Activated CD4-positive, alpha-beta T cell treated with anti-CD3 and anti-CD28 coated beads, Interleukin-10, Interleukin-2, amounts not matched to agents 100 ng/mL and 50 ng/mL, durations not matched to agents 16 hours and 8 hours (primary cell): ENCODE data around the gene ZDHHC14.

ENCODE experiments used
- DNase-seq: peaks from one replicate; pipeline ENCODE4 v3.0.0-alpha.2; 2020

ZDHHC14 gene

DNA sequence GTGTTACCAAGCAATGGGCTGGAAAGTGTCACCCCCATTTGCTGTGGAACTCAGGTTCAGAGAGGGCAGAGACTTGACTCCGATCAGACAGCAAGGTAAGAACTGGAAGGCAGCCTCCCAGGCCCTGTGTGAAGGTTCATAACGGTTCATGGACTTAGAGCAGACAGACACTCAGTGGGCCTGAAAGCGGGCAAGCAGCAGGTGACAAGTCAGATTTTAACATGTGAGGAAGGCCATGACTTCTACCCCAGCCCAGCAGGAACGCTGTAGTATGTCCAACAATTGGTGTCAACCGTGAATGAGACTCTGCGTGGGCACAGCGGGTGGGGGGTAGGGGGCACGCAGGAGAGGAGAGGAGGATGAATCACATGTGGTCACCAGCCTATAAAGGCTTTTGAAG, 224.5 kb downstream of the ZDHHC14 start:
- no peak for DNase-seq

DNA sequence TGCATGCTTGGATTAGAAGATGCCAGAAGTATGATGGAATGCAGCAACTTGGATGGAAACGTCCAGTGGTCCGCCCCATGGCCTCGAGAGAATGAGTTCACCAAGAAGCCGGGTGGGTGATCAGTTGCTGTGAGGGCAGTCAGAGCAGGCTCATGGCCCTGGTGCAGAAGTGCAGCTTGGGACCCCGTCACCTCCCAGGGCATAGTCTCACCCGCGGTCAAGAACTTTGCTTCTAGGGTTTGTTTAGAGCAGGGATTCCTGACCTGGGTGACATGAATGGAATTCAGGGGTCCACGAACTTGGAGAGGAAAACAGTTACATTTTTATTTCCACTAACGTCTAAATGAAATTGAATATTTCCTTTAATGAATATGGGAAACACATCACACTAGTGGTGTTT, 225.5 kb downstream of the ZDHHC14 start:
- no peak for DNase-seq

DNA sequence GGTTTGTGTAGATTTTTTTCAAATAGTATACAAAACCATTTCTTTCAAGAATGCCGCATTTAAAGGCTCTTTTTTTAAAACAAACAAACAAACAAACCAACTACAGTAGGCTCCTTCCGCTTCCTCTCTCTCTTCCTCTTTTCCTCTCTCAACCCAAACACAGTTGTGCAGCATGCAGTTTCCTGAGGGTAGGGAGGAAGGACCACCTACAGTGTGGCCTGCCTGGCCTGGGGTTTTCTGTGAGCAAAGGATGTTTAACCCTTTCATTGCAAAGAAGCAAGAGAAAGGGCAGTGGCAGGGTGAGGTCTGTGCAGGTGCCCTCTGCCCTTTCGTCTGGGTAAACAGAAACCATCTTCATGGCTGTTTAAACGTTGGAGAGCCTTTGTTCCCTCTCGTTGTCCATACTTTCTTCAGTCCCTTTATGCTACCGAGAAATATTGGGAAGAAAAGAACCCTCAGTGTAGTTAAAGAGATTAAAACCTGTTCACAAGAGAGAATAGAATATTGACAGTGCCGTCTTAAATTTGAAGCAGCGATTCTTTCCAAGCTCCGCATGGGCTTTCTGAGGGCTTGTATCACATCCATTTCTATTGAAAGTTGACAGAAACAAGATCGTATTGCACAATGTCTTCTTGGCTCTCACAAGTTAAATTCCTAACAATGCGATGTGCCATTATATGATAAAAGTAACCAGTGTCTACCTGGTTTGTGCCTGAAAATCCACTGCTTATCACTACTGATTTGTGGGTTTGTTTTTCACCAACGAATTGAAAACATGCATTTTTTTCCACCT, 226.5 kb downstream of the ZDHHC14 start:
- no peak for DNase-seq

DNA sequence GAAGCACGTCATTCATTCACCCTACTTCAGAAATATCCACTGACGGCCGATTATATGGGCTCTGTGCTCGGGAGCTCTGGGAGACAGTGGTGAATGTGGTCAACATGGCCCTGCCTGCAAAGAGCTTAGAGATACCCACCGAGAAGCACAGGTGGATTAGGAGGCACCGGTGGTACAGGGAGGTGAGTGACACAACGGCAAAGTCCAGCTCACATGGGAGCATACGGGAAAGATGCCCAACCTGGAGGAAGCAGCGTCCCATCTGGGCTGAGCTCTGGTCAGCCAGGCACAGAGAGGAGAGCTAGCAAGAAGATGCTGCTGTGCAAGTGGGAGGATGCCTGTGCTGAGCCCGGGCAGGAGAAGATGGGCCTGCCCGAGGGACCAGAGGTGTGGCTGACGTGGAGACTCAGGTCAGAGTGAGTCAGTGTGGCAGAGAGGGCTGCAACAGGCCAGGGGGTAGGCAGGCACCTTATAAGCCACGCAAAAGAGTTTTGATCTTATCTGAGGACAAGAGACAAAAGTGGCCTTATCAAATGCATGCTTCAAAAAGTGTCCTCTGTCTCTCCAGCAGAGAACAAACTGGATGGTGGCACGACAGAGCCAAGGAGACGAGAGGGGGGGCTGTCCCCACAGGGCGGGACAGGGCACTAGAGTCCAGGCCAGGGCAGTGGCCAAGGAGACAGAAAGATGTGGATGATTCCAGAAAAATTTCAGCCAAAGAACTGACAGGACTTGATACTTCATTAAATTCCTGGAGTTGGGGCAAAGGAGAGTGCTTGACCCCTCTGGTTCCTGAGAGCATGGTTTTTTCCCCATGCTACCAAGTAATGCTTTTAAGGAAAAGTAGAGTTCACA, 227.5 kb downstream of the ZDHHC14 start:
- no peak for DNase-seq

DNA sequence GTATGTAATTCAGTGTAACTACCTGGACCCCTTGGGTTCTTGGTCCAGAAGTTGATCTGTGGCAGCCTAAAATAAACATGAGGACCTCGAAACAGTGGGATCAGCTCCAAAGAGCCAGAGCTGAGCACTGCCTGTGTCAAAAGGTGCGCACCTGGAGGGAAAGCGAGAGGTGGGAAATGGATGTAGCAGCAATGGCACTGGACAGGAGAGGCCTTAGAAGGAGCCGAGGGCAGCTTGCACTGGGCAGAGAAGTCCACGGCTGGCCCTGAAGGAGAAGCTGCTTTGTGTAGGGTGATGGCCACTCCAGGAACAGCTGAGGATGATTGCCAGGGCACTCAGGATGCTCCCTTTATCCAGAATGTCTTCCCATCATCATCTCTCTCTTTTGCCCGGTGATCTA, 228.1 kb downstream of the ZDHHC14 start:
- no peak for DNase-seq

DNA sequence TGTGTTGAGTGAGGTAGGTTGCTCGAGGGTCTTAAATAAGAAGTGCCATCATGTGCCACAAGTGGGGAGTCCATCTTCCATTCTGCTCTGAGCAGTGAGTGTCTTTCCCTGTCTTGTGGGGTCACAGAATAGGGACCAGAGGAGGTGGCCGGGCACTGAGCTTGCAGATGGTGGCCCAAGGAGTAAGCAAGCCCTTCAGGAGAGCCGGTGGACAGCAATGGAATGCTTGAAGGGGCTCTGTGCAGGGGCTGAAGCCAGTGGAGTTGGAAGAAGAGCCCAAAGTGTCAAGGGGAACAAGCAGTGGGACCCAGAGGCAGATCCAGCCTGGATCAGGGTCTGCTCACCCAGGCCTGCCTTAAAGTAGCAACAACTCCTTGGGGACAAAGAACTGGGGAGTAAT, 228.6 kb downstream of the ZDHHC14 start:
- no peak for DNase-seq

DNA sequence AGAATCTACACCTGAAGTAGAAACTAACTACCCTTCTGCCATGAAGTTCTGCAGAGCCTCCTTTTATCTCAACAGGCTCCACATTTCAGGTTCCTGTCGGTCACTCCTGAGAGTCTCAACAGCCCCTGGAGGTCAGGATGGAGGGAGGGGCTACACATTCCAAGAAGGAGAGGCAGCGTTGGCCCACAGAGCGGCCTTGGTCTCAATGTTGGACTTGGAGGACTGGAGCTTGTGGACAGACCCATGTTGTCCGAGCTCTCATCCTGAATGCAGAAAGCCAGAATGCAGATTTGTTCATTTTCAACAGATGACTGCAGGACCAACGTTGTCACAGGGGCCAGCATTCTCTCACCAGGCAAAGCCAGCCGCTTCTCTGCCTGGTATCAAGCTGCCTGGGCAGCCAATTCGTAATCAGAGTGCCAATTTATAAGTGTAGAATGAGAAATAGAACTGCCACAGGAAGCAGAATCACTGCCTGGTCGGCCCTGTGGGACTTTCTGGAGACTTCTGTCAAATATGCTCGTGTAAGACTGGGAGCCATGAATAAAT, 229.5 kb downstream of the ZDHHC14 start:
- DNase-seq: no peak

DNA sequence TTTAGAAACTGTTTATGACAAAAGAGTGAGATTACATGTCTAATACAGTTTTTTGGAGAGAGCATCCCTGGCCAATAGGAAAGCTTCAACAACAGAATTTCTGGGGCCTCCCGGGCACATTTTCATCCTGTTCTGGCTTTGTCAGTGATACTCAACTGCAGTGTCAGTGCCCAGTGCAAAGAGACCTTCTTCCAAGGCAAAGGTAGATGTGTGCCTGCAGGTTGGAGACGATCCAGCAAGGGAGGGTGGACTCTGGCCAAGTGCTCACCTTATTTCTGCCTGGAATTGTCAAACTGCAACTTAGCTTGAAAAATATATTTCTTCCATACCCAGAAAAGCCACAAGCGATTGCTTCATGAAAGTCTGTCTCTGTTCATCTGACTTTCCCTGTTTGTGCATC, 230.4 kb downstream of the ZDHHC14 start:
- DNase-seq: no peak

DNA sequence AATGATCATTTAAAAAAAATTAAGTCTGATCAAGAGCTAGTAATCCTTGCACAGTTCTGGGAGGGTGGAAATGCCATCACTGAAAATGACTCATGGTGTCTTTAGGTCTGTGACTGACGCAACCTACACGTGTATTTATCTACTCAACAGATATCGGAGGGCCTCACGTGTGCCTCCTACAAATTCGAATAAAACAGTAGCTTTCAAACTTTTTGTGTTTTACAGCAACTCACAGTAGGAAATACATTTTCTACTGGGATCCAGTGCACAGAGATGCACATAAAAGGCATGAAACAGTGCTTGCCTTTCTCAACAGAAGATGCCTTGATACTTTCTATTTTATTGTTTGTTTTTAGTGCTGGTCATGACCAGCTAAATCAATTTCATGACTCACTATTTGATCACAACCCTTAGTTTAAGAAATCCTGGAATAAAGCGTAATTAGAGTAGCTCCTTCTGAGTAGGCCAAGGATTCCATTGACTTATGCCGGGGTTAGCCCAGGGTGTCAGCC, 232.1 kb downstream of the ZDHHC14 start:
- DNase-seq: no peak

DNA sequence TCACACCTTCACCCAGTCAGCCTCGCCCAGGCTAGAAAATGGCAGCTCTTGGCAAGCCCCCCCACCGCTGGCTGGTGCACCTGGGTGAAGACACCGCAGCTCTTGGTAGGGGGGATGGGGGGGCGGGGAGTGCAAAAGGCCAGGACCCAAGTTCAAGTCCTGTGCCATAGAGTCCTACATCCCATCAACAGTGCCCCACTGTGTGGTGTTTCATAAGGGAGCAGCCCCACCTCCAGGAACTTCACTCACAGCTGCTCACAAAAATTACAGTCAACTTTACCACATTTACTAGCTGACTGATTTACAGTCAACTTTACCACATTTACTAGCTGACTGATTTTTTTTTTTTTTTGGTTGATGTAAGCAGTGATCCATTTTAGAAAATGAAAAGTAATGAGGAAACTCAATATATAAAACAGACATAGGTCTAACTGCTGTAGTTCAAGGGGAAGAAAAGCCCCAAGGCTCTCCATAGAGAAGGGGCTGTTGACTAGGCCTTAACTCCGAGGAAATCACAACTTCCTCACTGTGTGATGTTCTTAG, 233.1 kb downstream of the ZDHHC14 start:
- DNase-seq: peak; percentile 14

DNA sequence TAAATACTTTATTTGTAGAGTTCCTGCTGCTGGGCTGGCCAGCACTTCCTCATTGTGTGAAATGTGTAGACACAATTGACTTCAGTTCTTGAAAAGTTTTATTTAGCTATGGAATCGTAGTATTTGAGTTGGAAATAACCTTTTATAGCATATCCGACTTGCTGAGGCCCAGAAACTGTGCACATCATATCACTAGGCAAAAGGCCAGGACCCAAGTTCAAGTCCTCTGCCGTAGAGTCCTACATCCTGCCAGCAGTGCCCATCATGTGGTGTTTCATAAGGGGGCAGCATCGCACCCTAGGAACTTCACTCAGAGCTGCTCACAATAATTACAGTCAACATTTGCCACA, 234.4 kb downstream of the ZDHHC14 start:
- DNase-seq: no peak

DNA sequence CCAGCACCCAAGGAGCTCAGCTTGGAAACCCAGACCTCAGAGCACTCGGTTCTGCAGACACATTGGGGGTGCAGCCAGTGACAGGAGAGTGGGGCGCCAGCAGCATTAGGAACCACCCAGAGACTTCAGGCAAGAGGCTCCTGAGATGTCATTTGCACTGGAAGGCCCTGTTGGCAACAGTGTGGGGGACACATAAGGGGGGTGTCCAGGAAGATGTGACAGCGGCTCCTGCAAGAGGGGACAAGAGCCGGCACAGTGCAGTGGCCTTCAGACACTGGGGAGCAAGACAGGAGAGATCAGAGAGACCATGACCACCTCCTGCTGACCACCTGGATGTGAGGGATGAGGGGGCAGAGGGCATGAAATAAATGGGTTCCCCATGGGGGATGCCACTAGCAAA, 235.0 kb downstream of the ZDHHC14 start:
- no peak for DNase-seq

DNA sequence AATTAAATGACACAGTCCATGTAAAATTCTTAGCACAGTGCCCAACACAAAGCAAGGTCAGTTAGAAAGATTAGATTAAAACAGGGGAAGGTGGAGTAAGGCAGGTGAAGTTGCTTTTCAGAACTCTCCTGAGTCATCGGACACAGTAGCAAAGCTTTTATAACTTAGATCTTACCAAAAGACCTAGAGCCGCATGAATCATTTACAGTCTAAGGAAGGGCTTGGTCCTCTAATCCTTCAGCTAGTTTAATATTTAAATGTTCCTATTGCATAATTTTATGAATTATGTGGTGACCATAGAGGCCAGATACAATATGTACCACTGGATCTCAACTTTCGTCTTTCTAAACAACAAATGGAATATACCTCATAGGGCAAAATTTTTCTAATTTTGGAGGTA, 240.0 kb downstream of the ZDHHC14 start:
- DNase-seq: no peak

DNA sequence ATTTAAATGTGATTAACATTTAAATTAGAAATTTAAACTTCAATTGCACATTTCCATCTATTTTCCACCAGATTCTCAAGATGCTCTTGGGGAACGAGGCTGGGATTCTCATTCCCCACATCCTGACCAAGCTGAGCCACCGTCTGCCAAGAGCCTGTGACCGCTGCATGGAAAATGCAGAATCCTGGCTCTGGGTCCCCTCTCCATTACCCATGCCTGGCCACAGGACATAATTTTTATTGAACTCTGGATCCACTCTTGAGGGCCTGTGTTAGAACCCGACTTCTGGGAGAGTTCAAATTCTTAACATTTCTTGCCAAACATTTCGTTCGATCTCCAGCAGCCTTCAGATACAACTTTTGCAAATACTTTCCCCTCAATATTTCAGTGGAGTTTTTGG, 240.4 kb downstream of the ZDHHC14 start:
- DNase-seq: no peak

DNA sequence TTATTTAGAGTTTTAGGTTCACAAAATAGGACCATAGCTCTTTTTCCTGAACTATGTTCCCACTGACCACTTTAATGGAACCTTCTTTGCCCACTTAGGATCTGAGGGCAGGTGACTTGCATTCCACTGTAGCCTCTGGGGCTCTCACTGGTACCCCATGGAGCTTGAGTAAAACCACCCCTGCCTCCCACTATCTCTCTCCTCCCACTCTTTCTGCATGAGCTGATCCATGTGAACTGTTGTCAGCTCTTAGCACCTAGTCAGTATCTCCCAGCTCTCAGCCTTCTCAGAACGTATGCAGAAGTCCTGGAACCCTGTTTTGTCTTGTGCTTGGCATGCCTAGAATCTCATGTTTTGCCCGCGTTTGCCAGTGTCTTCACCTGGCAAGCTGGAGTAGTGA, 241.4 kb downstream of the ZDHHC14 start:
- no peak for DNase-seq

DNA sequence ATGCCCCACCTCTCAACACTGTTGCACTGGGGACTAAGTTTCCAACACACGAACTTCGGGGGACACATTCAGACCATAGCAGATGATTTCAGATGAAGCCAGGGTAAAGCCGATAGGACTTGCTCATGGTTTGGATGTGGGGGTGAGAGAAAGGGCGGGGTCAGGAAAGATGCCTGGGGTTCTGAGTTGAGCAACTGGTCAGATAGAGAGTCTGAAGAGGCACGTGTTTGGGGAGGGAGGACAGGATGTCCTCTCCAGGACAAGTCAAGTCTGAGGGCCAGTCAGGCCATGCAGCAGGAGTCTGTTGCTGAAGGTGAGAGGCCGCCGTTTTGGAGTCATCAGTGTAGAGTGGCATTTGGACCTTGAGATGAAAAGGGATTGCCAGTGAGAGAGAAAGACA, 244.1 kb downstream of the ZDHHC14 start:
- DNase-seq: no peak

DNA sequence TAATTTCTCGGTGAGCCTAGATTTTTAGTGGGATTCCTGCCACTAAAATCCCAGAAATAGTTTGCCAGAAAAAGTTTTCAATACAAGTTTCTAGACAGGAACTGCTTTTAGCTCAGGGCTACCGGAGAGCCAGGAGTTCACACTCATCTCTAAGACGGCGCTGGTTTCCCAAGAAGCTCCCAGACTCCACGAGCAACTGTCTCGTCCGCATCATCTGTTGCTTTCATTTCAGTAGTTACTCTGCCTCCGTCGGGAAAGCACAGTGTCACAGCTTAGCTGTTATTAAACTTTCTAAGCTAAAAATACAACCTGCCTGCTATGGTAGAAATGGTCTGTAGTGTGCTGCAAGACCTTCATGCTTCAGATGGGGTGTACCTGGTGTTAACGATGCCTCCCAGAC, 244.8 kb downstream of the ZDHHC14 start:
- DNase-seq: no peak

DNA sequence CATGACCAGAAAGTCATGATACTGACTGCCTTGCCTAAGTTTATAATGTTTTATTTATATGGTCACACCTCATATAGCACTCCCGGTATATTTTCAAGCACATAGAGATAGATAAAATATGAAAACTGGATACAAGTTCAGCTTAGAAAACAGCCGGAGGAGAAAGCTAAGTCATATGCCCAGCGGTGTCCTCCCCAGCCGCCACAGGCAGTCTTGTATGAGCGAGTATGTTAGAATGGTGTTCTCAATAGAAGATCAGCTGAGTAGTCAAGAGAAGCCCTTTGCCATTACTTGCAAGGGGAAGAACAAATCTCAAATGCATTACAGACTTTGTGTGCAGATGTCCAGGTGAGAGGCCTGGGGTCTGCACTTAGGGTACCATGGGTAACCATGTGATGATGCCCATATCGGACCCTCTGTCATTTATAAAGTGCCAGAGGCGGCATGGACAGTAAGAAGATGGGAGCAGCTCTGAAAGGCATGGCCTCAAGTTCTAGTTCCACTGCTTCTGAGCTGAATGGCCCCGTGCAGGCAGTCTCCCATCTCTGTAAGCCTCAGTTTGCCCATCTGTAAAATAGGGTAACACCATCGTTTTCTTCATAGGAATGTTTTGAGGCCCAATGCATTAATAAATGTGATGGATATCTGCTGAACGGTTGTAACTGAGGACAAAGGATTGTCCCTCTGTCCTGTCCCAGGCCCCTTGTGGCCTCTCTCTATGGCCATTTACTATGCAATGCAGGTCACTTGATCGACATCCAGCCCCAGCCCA, 246.4 kb downstream of the ZDHHC14 start:
- DNase-seq: no peak

DNA sequence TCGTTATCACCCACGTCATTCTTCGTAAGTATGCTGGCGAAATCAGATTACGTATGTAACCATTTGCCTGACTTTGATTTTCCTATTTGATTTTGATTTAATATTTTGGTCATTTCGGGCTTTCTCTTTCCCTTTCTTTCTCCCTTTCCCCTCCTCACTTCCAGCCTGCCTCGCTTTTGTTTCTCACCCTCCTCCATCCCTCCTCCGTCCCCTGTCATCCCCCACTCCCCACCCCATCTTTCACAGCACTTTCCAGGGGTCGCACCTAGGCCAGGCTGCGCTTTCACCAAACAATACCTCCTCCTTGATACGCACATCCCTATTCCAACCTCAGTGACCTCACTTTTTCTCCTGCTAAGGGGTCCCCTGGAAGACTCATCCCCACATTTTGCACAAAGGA, 247.5 kb downstream of the ZDHHC14 start:
- no peak for DNase-seq

DNA sequence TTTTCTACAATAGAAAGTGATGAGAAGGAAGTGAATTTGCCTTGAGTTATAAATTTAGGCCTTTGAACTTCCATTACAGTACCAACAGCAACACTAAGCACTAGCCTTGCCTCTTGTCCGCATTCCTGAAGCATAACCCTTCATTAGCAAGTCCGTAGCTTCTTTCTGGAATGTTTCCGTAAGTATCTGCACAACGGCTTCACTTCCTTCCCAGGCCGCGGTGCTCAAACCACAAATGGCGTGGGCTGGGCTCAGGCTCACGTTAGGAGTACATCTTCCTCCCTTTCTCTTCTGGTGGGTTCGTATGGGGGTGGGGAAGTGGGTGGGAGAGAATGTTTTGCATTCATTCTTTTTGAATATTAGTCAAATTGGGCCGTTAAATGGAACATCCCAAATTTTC, 248.2 kb downstream of the ZDHHC14 start:
- no peak for DNase-seq

DNA sequence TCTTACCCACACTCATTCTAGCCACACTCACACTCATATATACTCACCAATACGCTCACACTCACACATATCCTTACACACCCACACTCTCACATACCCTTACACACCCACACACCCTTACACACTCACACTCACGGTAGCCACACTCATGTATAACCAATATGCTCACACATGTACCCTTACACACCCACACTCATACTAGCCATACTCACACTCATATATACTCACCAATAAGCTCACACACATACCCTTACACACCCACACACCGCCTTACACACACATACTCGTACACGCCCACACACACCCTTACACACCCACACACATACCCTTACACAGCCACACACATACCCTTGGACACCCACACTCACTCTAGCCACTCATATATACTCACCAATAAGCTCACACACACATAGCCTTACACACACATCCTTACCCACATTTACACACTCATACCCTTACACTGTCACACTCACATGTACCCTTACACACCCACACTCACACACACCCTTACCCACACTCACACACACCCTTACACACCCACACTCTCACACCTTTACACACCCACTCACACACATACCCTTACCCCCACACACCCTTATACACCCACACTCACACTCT, 249.6 kb downstream of the ZDHHC14 start:
- DNase-seq: no peak

DNA sequence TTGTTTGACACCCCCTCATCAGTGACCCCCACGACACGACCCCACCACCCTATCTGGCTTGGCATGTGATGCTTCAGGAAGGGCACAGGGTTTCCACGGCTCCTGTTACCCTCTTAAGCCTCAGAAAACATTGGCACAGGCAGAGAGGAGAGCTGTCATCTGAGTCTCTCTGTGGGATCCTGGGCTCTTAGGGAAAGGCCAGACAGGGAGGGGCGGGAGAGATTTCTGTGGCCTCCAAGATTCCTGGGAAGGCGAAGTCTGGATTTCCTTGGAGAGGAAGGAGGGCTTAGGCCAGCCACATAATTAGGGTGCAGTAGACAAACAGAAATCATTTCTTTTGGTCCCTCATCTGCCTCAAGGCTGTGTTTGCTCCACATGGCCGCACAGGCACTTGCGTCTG, 250.4 kb downstream of the ZDHHC14 start:
- no peak for DNase-seq
